HuH-7.5 (cell line): ENCODE data around the gene NIF3L1.
A peak's percentile ranks its signal among the peaks of the same experiment; 100 is the strongest.
"Not testable (repeated sequence)": the region's sequence is repeated elsewhere in the genome, so short reads cannot be mapped to it uniquely, and the experiment has no call there.

Experiments
- DNase-seq: peaks from one replicate; pipeline ENCODE4 v3.0.0; 2011; ENCODE audit warnings: low spot score

Gene NIF3L1

GRCh38 chr2:200873560-200873959 lies 15.6 kb upstream of the NIF3L1 start:
- no peak for DNase-seq

GRCh38 chr2:200877443-200877842 lies 11.7 kb upstream of the NIF3L1 start:
- no peak for DNase-seq

- DNase-seq, result no peak
Observed at GRCh38 chr2:200878289-200878880, 10.8 kb upstream of the NIF3L1 start.

GRCh38 chr2:200881715-200882249 lies 7.4 kb upstream of the NIF3L1 start:
- not testable (repeated sequence) for DNase-seq

GRCh38 chr2:200899482-200899881 lies 10.3 kb downstream of the NIF3L1 start:
- no peak for DNase-seq

DNA sequence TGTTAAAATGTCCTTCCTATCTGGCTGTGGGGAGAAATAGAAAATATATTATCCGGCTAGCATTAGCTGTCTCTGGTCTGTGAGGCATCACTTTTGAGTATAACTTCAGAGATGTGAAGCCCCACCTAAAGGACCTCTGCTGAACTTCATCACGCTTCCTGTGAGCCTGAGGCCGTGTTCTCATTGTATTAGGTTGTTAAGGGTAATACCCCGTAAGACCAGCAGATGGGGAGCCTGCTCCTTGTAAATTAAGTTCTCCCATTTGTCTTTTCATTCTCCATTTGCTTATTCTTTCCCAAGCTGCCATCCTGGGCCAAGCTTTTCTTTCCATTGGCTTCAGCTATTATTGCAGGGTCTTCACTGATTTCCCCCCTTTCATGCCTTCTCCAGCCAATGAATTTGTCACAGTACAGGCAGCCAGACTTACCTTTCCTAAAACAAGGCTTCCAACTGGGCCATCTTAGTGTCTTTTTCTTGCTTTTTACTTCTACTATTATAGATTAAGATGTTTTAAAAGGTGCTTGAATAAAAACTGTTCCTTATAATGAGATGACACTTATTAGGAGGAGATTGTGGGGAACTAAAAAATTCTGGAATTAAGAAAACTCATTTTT lies 12.4 kb downstream of the NIF3L1 start:
- DNase-seq, result peak; percentile 76

GRCh38 chr2:200905618-200906296 lies 16.6 kb downstream of the NIF3L1 start:
- DNase-seq, result peak; percentile 41

DNA sequence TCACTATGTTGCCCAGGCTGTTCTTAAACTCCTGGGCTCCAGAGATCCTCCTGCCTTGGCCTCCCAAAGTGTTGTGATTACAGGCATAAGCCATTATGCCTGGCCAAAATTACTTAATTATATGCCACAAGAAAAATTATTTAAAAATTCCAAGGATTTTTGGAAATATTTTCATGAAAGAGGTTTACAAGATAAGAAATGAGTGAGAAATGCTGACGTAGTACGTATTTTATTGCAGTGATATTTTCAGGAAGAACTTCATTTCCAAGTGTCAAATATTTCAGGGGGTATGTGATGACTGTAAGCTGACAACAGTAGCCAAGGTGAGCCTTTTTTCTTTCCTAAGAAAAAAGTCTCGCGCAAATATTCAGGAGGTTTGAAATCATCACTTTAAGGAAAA lies 20.8 kb downstream of the NIF3L1 start:
- no peak for DNase-seq

GRCh38 chr2:200913654-200914053 lies 24.5 kb downstream of the NIF3L1 start:
- DNase-seq, result no peak

- no peak for DNase-seq
Observed at GRCh38 chr2:200922439-200922838, 33.3 kb downstream of the NIF3L1 start.

DNA sequence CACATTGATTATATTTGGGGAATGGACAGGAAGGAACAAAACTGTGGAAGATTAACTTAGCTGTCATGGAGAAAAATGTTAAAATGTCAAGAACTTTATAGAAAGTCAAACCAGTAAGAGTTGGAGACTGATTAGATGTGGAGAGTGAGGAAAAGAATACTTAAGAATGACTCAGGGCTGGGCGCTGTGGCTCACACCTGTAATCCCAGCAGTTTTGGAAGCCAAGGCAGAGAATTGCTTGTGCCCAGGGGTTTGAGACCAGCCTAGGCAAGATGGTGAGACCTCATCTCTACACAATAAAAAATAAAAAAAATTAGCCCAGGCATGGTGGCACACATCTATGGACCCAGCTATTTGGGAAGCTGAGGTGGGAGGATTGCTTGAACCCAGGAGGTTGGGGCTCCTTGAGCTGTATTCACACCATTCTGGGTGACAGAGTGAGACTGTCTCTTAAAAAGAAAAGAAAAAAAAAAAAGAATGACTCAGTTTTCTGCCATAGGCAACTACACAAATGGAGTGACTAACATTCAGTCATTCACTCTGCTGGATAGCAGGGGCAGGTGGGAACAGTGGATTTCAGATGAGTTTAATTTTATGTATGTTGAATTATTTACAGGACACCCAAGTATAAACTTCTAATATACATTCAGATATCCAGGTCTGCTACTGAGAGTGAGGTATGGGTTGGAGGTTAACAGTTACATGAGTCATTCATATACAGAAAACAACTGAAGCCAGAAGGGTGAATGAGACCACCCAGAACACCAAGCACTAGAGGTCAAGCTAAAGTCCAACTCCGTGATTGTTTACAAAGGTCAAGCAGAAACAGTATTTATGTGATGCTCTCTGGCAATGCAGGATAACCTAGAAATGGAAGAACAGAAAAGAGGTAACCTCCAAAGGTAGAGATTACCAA lies 40.4 kb downstream of the NIF3L1 start:
- DNase-seq, result no peak

DNA sequence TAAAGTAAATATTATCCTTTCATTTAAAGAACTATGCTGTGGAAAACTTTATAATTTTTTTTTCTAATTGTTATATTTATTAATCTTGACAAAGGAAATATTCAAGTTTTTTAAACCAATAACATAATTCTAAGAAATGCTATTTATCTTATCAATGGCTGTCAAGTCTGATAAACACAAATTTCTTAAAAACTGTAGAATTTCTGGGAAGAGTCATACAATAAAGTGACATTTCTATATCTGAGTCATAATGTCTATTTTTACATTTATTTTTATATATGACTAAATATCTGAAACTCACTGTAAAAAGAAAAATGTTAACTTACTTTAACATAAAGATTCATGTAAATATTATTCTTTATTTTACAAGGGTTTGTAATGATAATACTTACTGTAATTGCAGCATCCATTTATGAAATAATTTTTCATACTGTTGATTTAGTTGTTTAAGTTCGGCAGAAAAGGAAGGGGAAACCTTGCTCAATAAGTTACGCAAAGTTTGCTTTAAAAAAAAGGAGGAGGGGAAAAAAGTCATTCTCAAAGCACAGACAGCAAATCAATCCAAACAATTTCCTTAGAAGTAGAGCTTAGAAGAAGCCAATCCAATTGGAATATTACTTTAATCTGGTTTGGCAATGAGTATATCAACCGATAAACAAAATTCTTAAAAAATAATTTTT lies 41.9 kb downstream of the NIF3L1 start:
- DNase-seq, result no peak

DNA sequence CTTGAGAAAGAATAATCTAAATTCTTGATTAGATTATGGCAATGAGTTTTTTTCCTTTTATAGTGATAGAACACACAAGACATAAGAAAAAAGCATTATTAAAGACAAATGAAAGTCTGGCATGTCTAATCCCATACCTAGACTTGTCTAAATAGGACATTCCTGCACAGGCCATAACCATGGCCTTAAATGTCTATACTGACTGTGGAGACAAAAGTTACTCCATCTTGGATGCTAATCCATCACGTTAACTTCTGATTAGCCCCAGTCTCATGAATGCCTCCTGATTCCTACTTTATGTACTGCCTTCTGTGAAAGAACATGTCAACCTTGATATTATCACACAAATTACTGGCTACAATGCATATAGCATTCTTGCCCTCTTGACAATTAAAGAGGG lies 50.7 kb downstream of the NIF3L1 start:
- no peak for DNase-seq

DNA sequence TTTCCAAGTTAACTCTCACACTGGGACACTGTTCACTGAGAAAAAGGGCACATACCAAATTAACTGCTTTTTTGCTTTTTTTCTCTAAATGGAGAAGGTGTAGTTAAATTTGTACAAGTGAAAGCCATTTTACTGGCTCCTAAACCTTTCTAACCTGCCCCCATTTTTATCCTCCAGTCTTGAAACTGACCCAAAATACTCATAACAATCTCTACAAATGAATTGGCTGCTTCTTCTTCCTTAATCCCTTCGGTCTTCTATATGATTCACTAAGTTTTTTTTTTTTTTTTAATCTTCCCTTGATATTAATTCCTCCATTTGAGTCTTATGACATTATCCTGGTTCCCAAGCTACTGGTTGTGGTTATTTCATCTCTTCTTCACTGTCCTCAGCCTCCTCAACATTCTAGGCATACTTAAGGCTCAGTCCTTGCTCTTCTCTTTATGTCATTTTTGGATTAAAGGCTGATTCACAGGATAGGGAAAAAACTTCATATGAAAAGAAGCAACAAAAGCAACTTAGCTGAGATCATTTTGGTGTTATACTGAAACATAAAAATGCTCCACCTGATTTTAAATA lies 54.4 kb downstream of the NIF3L1 start:
- DNase-seq, result no peak

DNA sequence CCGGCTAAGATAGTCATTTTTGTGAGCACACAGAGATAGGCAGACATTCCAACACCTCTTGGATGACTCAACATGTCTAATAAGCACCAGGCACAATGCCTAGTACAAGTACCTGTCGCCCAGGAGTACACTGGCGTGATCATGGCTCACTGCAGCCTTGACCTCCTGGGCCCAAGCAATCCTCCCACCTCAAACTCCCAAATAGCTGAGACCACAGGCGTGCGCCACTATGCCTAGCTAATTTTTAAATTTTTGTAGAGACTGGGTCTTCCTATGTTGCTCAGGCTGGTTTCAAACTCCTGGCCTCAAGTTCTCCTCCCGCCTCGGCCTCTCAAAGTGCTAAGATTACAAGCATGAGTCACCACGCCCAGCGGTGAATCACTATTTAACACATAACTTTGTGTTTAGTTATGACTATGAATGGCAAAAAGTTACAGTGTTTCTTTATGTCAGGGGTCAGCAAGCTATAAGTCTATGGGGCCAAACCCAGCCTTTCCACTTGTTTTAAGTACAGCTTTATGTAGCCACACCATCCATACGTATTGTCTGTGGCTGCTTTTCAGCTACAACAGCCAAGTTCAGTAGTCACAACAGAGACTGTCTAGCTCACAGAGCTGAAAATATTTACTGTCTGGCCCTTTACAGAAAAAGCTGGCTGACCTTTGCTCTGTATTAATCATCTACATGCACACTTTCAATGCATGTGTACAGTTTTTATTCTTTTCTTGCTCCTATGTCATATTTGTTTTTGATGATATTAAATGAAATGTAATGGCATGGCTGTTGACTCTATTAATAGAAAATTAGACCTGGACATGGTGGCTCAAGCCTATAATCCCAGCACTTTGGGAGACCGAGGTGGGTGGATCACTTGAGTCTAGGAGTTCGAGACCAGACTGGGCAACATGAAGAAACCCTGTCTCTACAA lies 55.6 kb downstream of the NIF3L1 start:
- no peak for DNase-seq

GRCh38 chr2:200945395-200945729 lies 56.2 kb downstream of the NIF3L1 start:
- DNase-seq, result no peak

DNA sequence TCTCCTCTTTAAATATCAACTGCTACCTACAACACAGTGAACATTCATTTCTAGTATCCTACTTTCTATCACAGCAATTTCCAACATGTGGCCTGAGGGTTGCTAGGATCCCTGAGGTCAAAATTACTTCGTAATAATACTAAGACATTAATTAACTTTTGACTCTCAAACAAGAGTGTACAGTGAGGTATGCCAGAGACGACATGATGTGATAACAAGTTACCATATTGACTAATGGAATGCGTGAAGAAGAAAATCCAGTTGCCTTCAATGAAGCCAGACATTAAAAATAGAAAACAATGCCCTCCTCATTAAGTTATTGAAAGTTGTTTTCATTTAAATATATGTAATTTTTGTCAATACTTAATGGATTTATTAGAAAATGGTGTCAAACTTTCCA lies 61.2 kb downstream of the NIF3L1 start:
- no peak for DNase-seq
